SIG-M5 (cell line): ENCODE results near the gene SCARB2.

Source experiments
- DNase-seq: peaks from one replicate; lab custom pipeline; 2025; lab: John Stamatoyannopoulos, UW

The SCARB2 gene

DNA sequence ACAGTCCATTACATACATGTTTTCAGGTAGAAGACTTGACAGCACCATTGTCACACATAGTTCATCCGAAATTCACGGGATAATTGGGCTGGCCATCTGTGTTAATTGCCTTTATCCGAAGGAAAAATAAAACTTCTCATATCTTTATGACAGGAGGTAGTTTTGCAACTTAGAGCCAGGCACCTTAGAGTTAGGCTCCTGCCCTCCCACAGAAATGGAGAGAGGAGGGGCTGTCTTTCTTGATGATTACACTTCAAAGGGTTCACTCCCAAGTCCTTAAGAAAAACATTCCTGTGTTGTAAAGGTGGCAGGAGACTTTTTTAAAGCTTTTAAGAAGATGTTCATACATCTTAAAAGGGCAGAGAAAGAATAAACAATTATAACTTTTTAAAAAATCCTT is 10.5 kb upstream of the SCARB2 start:
- no peak for DNase-seq

- no peak for DNase-seq
Observed at GRCh38 chr4:76219299-76220055, 5.9 kb upstream of the SCARB2 start.

- no peak for DNase-seq
Observed at GRCh38 chr4:76216975-76217814, 3.6 kb upstream of the SCARB2 start.

GRCh38 chr4:76216524-76216923 is 2.9 kb upstream of the SCARB2 start:
- DNase-seq, result no peak

GRCh38 chr4:76215077-76215476 is 1.5 kb upstream of the SCARB2 start:
- no peak for DNase-seq

GRCh38 chr4:76214177-76214675 is 602 bp upstream of the SCARB2 start:
- DNase-seq, result no peak

- no peak for DNase-seq
Observed at GRCh38 chr4:76212851-76213414, 691 bp downstream of the SCARB2 start.

DNA sequence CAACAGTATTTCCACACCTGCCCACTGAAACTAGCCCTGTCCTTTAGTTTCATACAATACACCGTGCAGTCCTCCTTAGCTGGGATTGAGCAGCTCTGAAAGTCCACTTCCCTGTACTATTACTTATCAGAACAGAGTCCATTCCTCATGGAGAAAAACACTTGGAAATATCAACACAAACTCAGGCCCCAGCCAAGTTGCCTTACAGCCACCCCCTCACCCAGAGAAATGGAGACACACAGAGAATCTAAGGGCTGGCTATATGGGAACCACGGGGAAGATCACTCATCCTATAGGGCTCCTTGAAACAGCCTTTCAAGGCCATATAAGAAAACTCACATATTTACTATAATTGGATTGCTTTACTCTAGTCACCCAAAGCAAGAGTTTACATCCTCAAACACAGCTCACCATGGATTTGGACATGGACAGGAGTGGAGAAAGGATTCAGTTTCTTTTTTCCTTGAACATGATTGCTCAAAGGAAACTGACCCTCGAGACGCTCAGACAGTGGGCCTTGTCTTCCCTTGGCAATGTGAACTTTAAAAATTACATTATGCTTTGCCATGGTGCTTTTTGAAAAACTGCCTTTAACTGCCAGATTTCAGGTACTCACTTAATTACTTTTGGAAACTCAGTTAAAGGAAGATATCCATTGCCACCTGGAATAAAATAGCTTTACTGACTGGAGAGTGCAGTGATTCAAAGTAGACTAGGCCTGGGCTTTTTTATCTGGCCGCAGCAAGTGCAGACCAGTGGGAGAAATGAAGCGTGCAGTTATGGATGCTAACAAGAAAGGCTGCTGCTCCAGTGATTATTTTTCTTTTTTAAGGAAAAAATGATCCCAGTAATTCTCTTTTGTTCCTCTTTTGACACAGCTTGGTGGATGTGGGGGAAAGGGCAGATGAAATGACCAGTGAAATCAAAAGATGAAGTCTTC is 1.6 kb downstream of the SCARB2 start:
- no peak for DNase-seq

DNA sequence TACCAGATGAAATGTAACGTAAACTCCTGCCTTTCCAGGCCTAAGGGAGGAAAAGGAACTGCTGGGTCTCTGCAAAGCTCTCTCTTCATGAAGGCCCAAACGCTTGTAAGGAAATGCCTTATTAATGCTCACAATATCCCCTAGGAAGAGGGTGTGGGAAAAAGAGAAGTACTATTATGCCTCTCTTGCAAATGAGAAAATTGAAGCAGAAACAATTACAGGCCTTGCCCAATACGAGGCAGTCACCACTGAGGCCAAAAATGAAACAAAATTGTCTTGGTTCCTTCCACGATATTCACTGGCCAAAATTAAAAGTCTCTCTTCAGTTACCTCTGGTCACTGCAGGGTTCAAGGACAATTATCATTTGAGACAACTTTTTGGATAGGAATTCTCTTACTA is 3.2 kb downstream of the SCARB2 start:
- no peak for DNase-seq

DNA sequence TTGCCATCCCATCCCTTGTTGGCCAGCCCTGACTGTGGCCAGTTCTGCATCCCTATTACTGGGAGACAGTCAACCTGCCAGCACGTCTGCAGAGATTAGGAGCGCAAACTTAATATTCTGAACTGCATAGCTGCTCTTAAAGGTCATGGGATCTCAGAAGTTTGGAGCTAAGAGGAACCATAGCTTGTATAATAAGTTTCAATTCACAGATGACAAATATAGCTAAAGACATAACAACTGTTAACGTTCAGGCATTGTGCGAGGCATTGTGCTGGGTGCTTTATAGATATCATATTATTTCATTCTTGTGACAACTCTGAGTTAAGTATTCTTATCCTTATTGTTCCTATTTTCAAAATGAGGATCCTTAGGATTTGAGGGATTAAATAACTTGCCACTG is 3.7 kb downstream of the SCARB2 start:
- no peak for DNase-seq

- DNase-seq, result no peak
Observed at GRCh38 chr4:76208005-76208765, 5.4 kb downstream of the SCARB2 start.

- no peak for DNase-seq
Observed at GRCh38 chr4:76207549-76207948, 6.1 kb downstream of the SCARB2 start.

DNA sequence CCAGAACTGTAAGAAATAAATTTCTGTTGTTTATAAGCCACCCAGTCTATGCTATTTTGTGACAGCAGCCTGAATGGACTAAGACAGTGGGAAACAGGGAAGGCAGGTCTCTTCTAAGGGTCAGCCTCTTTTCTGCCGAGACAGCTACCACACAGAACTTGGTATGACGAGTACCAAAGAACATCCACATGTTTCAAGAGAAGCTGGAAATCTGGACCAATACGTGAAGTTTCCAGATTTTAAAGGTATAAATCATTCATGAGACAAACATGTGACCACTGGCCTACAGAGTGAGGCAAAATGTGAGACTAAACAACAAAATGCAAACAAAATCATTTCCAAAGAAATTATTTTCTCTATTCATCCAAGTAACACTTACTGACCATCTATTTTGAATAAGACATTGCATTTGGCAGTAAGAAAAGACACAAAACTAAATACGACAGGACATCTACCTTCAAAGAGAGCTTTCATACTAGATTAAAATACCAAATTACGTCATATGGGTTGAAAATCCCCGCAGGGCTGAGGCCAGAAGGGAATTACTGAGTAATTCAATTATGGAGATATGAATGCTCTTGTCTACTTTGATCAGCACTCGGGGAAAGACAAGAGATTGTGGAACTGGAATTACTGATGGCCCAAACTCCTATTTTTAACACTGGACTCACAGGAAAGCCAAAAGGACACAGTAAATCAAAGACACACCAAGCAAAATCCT is 7.2 kb downstream of the SCARB2 start:
- no peak for DNase-seq

GRCh38 chr4:76205476-76205875 is 8.1 kb downstream of the SCARB2 start:
- DNase-seq, result no peak

DNA sequence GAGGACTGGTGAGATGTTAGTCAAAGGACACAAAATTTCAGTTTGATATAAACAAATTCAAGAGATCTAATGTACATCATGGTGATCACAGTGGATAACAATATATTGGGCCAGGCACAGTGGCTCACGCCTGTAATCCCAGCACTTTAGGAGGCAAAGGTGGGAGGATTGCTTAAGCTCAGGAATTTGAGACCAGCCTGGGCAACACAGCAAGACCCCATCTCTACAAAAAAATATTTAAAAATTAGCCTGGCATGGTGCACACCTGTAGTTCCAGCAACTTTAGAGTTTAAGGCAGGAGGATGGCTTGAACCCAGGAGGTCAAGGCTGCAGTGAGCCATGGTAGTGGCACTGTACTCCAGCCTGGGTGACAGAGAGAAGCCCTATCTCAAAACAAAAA is 8.7 kb downstream of the SCARB2 start:
- DNase-seq, result no peak

DNA sequence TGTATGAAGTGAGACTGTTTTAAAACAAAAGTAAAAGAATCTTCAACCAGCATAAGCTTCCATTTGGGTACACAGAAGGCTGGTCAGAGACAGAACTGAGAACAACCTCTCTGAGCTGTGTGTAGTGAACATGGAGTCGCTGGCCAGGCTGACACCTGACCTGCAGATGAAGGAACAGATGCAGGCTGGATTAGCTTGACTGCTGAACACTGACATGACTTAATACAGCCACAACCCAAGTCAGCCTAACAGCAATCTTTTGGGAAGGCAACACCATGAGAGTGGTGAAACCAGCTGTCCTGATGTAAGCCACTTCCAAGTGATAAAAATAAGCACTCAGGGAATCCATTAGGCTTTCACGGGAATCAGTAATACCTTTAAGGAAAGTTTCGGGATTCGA is 10.1 kb downstream of the SCARB2 start:
- DNase-seq, result no peak

DNA sequence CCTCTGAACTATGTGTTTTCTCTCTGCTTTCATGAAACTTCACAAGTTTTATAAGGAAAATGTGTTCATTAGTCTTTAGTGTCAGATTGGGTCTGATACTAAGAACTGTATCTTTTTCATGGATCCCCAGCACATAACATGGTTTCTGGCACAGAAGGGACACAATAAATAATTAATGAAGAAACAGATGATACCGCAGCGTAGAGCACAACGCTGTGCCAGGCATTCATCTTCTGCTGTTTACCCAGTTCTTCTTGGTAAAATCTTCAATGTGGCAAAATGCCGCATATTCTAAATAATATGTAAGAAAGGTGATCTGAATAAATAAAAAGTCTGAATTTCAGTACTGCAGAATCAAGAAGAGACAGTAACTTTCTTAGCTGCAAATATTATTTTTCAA is 12.3 kb downstream of the SCARB2 start:
- DNase-seq, result no peak

GRCh38 chr4:76200771-76201231 is 12.8 kb downstream of the SCARB2 start:
- DNase-seq, result no peak

DNA sequence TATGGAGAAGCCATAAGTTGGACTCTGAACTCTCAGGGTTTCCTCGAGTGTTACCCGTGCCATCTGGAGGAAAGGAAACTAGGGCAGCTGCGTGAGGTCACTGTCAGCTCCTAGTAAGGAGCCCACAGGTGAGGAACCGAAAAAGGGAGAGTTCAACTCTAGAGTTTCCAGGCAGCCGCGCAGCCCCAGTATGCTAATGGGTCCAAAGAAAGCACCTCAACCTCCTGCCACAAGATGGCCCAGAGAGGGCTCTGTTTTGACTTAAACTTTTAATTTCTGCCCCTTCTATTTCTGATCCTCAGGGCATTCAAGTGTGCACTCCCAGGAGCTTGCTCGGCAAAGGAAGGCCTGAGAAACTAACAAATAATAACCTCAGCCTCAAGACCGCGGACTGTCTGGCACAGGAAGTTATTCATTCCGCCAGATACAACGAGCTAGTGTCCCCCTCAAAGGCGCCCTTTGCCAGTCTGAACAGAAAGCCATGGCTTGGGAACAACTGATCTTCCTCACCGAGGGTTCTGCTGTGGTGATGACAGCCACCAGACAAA is 13.9 kb downstream of the SCARB2 start:
- DNase-seq, result no peak
